Ishikawa (cell line): ENCODE data around the gene CCDC88C.

Experiments
- CEBPB ChIP-seq: IDR thresholded peaks from 2 replicates; pipeline ENCODE4 v1.6.1; 2012
- CREB1 ChIP-seq: IDR thresholded peaks from 2 replicates; pipeline ENCODE4 v1.6.1; 2012; ENCODE audit warnings: low read depth
- EGR1 ChIP-seq: IDR thresholded peaks from 2 replicates; pipeline ENCODE4 v1.6.1; 2012
- EP300 ChIP-seq: IDR thresholded peaks from 2 replicates; pipeline ENCODE4 v1.6.1; 2012; ENCODE audit warnings: borderline replicate concordance
- FOXM1 ChIP-seq: IDR thresholded peaks from 2 replicates; pipeline ENCODE4 v1.6.1; 2012; ENCODE audit warnings: low read depth, borderline replicate concordance
- NFIC ChIP-seq: IDR thresholded peaks from 2 replicates; pipeline ENCODE4 v1.6.1; 2012
- RAD21 ChIP-seq: IDR thresholded peaks from 2 replicates; pipeline ENCODE4 v1.6.1; 2012; ENCODE audit warnings: low read depth
- TAF1 ChIP-seq: IDR thresholded peaks from 2 replicates; pipeline ENCODE4 v1.6.1; 2012; ENCODE audit warnings: low read depth, mild to moderate bottlenecking
- TCF12 ChIP-seq: IDR thresholded peaks from 2 replicates; pipeline ENCODE4 v1.6.1; 2012; ENCODE audit warnings: low read depth
- TEAD4 ChIP-seq: IDR thresholded peaks from 2 replicates; pipeline ENCODE4 v1.6.1; 2012
- YY1 ChIP-seq: IDR thresholded peaks from 2 replicates; pipeline ENCODE4 v1.6.1; 2012; ENCODE audit warnings: low read depth
- ZBTB7A ChIP-seq: IDR thresholded peaks from 2 replicates; pipeline ENCODE4 v1.6.1; 2012; ENCODE audit warnings: low read depth
- TF ChIP-seq, protein P1 (sequence below): IDR thresholded peaks from 2 replicates; pipeline ENCODE4 v1.6.1; 2012
- TF ChIP-seq, protein P2 (sequence below): IDR thresholded peaks from 2 replicates; pipeline ENCODE4 v1.6.1; 2012; ENCODE audit warnings: low read depth, mild to moderate bottlenecking
- TF ChIP-seq, protein P3 (sequence below): IDR thresholded peaks from 2 replicates; pipeline ENCODE4 v1.6.1; 2012

Gene CCDC88C

DNA sequence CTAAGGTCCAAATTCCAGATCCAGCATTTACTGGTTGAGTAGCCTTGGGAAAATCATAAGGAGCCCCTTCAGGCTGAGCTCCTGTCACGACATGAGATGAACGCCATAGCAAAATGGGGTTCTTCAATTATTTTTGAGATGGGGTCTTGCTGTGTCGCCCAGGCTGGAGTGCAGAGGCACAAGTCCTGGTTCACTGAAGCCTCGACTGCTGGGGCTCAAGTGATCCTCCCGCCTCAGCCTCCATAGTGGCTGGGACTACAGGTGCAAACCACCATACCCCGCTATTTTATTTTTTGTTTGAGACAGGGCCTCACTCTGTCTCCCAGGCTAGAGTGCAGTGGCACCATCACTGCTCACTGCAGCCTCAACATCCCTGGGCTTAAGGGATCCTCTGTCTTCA lies 147.4 kb downstream of the CCDC88C start:
- TF ChIP-seq CEBPB (no peak), ZBTB7A (no peak), EP300 (no peak), TEAD4 (no peak), FOXM1 (no peak), YY1 (no peak), TCF12 (no peak), CREB1 (no peak), RAD21 (no peak), TAF1 (no peak), NFIC (no peak), EGR1 (no peak)
- TF ChIP-seq, protein P1, sequence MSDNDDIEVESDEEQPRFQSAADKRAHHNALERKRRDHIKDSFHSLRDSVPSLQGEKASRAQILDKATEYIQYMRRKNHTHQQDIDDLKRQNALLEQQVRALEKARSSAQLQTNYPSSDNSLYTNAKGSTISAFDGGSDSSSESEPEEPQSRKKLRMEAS, result no peak
- TF ChIP-seq, protein P2, sequence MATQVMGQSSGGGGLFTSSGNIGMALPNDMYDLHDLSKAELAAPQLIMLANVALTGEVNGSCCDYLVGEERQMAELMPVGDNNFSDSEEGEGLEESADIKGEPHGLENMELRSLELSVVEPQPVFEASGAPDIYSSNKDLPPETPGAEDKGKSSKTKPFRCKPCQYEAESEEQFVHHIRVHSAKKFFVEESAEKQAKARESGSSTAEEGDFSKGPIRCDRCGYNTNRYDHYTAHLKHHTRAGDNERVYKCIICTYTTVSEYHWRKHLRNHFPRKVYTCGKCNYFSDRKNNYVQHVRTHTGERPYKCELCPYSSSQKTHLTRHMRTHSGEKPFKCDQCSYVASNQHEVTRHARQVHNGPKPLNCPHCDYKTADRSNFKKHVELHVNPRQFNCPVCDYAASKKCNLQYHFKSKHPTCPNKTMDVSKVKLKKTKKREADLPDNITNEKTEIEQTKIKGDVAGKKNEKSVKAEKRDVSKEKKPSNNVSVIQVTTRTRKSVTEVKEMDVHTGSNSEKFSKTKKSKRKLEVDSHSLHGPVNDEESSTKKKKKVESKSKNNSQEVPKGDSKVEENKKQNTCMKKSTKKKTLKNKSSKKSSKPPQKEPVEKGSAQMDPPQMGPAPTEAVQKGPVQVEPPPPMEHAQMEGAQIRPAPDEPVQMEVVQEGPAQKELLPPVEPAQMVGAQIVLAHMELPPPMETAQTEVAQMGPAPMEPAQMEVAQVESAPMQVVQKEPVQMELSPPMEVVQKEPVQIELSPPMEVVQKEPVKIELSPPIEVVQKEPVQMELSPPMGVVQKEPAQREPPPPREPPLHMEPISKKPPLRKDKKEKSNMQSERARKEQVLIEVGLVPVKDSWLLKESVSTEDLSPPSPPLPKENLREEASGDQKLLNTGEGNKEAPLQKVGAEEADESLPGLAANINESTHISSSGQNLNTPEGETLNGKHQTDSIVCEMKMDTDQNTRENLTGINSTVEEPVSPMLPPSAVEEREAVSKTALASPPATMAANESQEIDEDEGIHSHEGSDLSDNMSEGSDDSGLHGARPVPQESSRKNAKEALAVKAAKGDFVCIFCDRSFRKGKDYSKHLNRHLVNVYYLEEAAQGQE, result no peak
- TF ChIP-seq, protein P3, sequence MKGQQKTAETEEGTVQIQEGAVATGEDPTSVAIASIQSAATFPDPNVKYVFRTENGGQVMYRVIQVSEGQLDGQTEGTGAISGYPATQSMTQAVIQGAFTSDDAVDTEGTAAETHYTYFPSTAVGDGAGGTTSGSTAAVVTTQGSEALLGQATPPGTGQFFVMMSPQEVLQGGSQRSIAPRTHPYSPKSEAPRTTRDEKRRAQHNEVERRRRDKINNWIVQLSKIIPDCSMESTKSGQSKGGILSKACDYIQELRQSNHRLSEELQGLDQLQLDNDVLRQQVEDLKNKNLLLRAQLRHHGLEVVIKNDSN, result no peak

DNA sequence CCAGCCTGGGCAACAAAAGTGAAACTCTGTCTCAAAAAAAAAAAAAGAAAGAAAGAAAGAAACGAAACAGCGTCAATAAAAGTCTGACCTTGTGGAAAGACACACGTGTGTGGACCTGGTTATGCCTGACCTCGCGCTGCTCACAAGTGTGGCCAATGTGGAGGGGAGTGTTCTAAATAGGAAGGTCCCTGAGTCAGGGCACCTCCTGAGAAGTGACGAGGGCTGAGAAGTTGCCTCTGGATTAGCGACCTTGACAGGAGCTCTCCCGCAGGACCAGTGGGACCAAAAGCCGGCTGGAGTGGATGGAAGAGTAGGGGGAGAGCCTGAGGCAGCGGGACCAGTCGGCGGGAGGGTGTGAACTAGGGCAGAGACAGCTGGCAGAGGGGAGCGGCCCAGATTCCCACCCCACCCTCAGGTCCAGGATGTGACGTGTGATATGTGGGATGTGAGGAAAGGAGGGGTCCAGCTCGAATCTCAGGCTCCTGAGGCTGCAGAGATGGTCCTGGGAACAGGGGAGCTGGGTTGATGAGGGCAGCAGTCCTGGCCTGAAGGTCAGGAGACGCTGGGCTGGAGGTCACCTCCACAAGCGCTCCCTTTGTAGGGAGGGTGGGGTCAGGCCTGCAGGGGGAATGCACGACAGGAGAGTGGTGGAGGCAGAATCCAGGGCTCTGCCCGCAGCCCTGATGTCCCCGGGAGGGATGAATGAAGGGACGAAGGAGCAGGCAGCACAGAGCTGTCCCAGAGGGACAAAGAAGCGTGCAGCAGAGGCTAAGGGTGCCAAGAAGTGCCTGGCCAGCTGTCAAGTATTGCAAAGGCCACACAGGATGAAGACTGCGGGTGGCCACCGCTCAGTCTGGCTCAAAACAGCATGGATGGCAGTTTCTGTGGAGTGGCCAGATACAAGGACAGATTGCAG lies 148.3 kb downstream of the CCDC88C start:
- TF ChIP-seq, protein P2, result no peak
- no peak for TF ChIP-seq EGR1
- TF ChIP-seq CREB1, result no peak
- TF ChIP-seq NFIC, result no peak
- TF ChIP-seq, protein P1, result no peak
- no peak for TF ChIP-seq RAD21
- TF ChIP-seq TAF1, result no peak
- TF ChIP-seq TEAD4, result no peak
- TF ChIP-seq CEBPB, result no peak
- no peak for TF ChIP-seq TCF12

DNA sequence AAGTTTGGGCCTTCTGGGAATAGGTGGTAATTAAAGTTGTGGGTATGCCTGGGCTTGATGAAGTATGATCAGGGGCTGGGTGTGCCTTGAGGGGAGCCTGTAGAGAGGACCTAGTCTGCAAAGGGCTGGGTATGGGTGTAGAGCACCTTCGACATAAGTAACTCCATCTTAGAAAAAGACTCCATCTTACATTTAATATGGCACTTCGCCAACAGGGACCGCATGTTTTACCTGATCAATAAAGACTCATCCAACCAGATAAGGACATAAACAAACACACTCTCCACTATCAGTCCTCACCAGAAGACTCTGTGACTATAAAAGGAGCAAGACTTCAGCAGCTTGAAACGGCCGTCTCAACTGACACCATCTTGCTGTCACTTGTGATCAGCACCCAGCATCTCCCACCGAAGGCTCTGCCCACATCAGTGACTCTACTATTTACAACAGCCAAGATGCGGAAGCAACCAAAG lies 149.6 kb downstream of the CCDC88C start:
- TF ChIP-seq TAF1, result no peak
- no peak for TF ChIP-seq TEAD4
- TF ChIP-seq TCF12, result no peak

DNA sequence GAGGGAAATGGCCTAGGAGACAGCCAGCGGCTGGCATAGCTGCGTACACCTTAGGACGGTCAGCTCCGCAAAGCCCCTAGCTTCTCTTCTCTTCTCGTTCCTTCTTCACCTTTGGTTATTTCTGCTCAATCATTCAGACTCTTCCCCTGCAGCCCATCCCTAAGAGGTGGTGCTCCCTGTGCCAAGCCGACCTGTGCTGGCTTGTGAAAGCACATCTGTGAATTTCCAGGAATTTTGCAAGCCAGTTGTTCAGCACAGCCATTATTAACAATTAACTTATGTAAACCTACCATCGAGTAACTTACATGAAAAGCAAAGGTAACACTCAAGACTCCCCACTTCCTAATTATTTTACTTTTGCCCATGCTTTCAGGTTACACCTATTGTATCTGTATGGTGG lies 152.2 kb downstream of the CCDC88C start:
- TF ChIP-seq EP300 (no peak), ZBTB7A (no peak), EGR1 (no peak), TCF12 (no peak), FOXM1 (no peak), CREB1 (no peak), YY1 (no peak), TAF1 (no peak), NFIC (no peak), RAD21 (no peak), TEAD4 (no peak)
- TF ChIP-seq, protein P2, result no peak
- TF ChIP-seq, protein P1, result no peak
- TF ChIP-seq, protein P3, result no peak
